ENCODE measurements around the gene ZNF263.

Gene ZNF263

GRCh38 chr16:3242709-3243108, 40.6 kb upstream of the ZNF263 start:
- Histone ChIP-seq H3K36me3 (peaks cover 80% of the 10 kb centered on the region), H3K4me1 (ENCODE audit: control insufficient read depth in 1 of 2, insufficient read depth in 1 of 2, low read depth in 1 of 2, low read length in 1 of 2) (peaks cover 64 to 66% of the 10 kb centered on the region in 2 experiments), H3K9me3 (no peaks in the 10 kb centered on the region), H3K27ac (peak overlapping the region; percentile 95), H3K27me3 (no peaks in the 10 kb centered on the region), H3K4me3 (ENCODE audit: low read depth in 1 of 2, low read length in 1 of 2) (peak overlapping the region; percentile 42 to 51)
- TF ChIP-seq CTCF (IDR thresholded peaks at IDR 0.05) = peak; percentile 51

GRCh38 chr16:3243882-3244281, 39.4 kb upstream of the ZNF263 start:
- TF ChIP-seq CTCF (IDR thresholded peaks at IDR 0.05) = no peak
- peaks cover 92% of the 10 kb centered on the region for H3K36me3 ChIP-seq
- peak overlapping the region; percentile 0 to 42 for H3K4me3 ChIP-seq (ENCODE audit: low read depth in 1 of 2, low read length in 1 of 2)
- H3K27me3 ChIP-seq = no peaks in the 10 kb centered on the region
- H3K27ac ChIP-seq = peak overlapping the region; percentile 95
- H3K9me3 ChIP-seq = no peaks in the 10 kb centered on the region
- H3K4me1 ChIP-seq (ENCODE audit: control insufficient read depth in 1 of 2, insufficient read depth in 1 of 2, low read depth in 1 of 2, low read length in 1 of 2) = peaks cover 64 to 69% of the 10 kb centered on the region in 2 experiments

GRCh38 chr16:3246002-3246401, 37.3 kb upstream of the ZNF263 start:
- H3K4me1 ChIP-seq (ENCODE audit: control insufficient read depth in 1 of 2, insufficient read depth in 1 of 2, low read depth in 1 of 2, low read length in 1 of 2) = peaks cover 74 to 76% of the 10 kb centered on the region in 2 experiments
- no peaks in the 10 kb centered on the region for H3K9me3 ChIP-seq
- peaks cover 99% of the 10 kb centered on the region for H3K36me3 ChIP-seq
- H3K4me3 ChIP-seq (ENCODE audit: low read depth in 1 of 2, low read length in 1 of 2) = no peak overlapping the region
- peak overlapping the region; percentile 95 for H3K27ac ChIP-seq
- no peak for TF ChIP-seq CTCF (IDR thresholded peaks at IDR 0.05)
- H3K27me3 ChIP-seq = no peaks in the 10 kb centered on the region

- no peak for TF ChIP-seq CTCF (IDR thresholded peaks at IDR 0.05)
- H3K27ac ChIP-seq = peak overlapping the region; percentile 95
- H3K36me3 ChIP-seq = peaks cover 99% of the 10 kb centered on the region
- peaks cover 74 to 75% of the 10 kb centered on the region in 2 experiments for H3K4me1 ChIP-seq (ENCODE audit: control insufficient read depth in 1 of 2, insufficient read depth in 1 of 2, low read depth in 1 of 2, low read length in 1 of 2)
- no peaks in the 10 kb centered on the region for H3K27me3 ChIP-seq
- H3K9me3 ChIP-seq = no peaks in the 10 kb centered on the region
- no peak overlapping the region for H3K4me3 ChIP-seq (ENCODE audit: low read depth in 1 of 2, low read length in 1 of 2)
Observed at GRCh38 chr16:3246876-3247275, 36.4 kb upstream of the ZNF263 start.

GRCh38 chr16:3248596-3248995, 34.7 kb upstream of the ZNF263 start:
- peak overlapping the region; percentile 53 for H3K27ac ChIP-seq
- H3K9me3 ChIP-seq = no peaks in the 10 kb centered on the region
- no peak overlapping the region for H3K4me3 ChIP-seq (ENCODE audit: low read depth in 1 of 2, low read length in 1 of 2)
- TF ChIP-seq CTCF (IDR thresholded peaks at IDR 0.05) = no peak
- peaks cover 70 to 74% of the 10 kb centered on the region in 2 experiments for H3K4me1 ChIP-seq (ENCODE audit: control insufficient read depth in 1 of 2, insufficient read depth in 1 of 2, low read depth in 1 of 2, low read length in 1 of 2)
- no peaks in the 10 kb centered on the region for H3K27me3 ChIP-seq
- peaks cover 94% of the 10 kb centered on the region for H3K36me3 ChIP-seq

- peak overlapping the region; percentile 53 for H3K27ac ChIP-seq
- peaks cover 94% of the 10 kb centered on the region for H3K36me3 ChIP-seq
- peak overlapping the region in 1 of 2 experiments; percentile 3 for H3K4me3 ChIP-seq (ENCODE audit: low read depth in 1 of 2, low read length in 1 of 2)
- no peaks in the 10 kb centered on the region for H3K9me3 ChIP-seq
- H3K4me1 ChIP-seq (ENCODE audit: control insufficient read depth in 1 of 2, insufficient read depth in 1 of 2, low read depth in 1 of 2, low read length in 1 of 2) = peaks cover 70 to 74% of the 10 kb centered on the region in 2 experiments
- no peak for TF ChIP-seq CTCF (IDR thresholded peaks at IDR 0.05)
- no peaks in the 10 kb centered on the region for H3K27me3 ChIP-seq
Observed at GRCh38 chr16:3249020-3249419, 34.3 kb upstream of the ZNF263 start.

Measured in neutrophil (primary cell).